ENCODE results near the gene CDK19. TPM values are rescaled to one million over a fixed set of nuclear protein-coding genes. Genes with fewer than 3 reads are reported as not detected.

CDK19 gene
- total RNA-seq, 4 donors from 2014 or later: 10.8 to 13.2 (median 12.1) TPM

- TF ChIP-seq CTCF (IDR thresholded peaks at IDR 0.05): no peak
- no peak for TF ChIP-seq POLR2A (IDR thresholded peaks at IDR 0.05)
- no peak overlapping the region for H3K27ac ChIP-seq
- H3K9me3 ChIP-seq: no peaks in the 10 kb centered on the region
- peaks cover 0 to 15% (median 0%) of the 10 kb centered on the region in 3 donors for H3K36me3 ChIP-seq
- peaks cover 0 to 24% (median 0%) of the 10 kb centered on the region in 3 donors for H3K4me1 ChIP-seq
- no peak overlapping the region for H3K4me3 ChIP-seq
- no peaks in the 10 kb centered on the region for H3K27me3 ChIP-seq
- intact Hi-C loops (cut with DNase I): no loop called here
- WGBS, 2 donors: 77 to 82% methylated on average over 2 of the region's 2 CpGs
- DNase-seq: no peak
Measured at GRCh38 chr6:110658631-110659211, 156.5 kb downstream of the CDK19 start.

- TF ChIP-seq POLR2A (IDR thresholded peaks at IDR 0.05) (no peak), CTCF (IDR thresholded peaks at IDR 0.05) (no peak)
- Histone ChIP-seq H3K27me3 (no peaks in the 10 kb centered on the region), H3K4me3 (no peak overlapping the region), H3K9me3 (no peaks in the 10 kb centered on the region), H3K36me3 (peaks cover 0 to 11% (median 0%) of the 10 kb centered on the region in 3 donors), H3K27ac (peak overlapping the region in 2 of 4 donors; percentile 35 to 47), H3K4me1 (peaks cover 0 to 20% (median 0%) of the 10 kb centered on the region in 3 donors)
- DNase-seq: no peak
- intact Hi-C loops (cut with DNase I): no loop called here
- WGBS, 2 donors: 94 to 95% methylated on average over 3 of the region's 3 CpGs
Measured at GRCh38 chr6:110656492-110656891, 158.8 kb downstream of the CDK19 start.

GRCh38 chr6:110655821-110656220 is 159.4 kb downstream of the CDK19 start:
- H3K9me3 ChIP-seq: no peaks in the 10 kb centered on the region
- DNase-seq: no peak
- no peak overlapping the region for H3K4me3 ChIP-seq
- H3K36me3 ChIP-seq: peaks cover 0 to 8% (median 0%) of the 10 kb centered on the region in 3 donors
- peak overlapping the region in 2 of 4 donors; percentile 21 to 47 for H3K27ac ChIP-seq
- H3K27me3 ChIP-seq: no peaks in the 10 kb centered on the region
- peaks cover 0 to 20% (median 0%) of the 10 kb centered on the region in 3 donors for H3K4me1 ChIP-seq
- no peak for TF ChIP-seq POLR2A (IDR thresholded peaks at IDR 0.05)
- TF ChIP-seq CTCF (IDR thresholded peaks at IDR 0.05): no peak
- intact Hi-C loops (cut with DNase I): no loop called here
- WGBS, 2 donors: 67 to 86% methylated on average over 1 of the region's 1 CpG

- Histone ChIP-seq H3K27me3 (no peaks in the 10 kb centered on the region), H3K36me3 (no peaks in the 10 kb centered on the region), H3K9me3 (no peaks in the 10 kb centered on the region), H3K27ac (no peak overlapping the region), H3K4me1 (peaks cover 0 to 20% (median 0%) of the 10 kb centered on the region in 3 donors), H3K4me3 (no peak overlapping the region)
- intact Hi-C loops (cut with DNase I): no loop called here
- TF ChIP-seq CTCF (IDR thresholded peaks at IDR 0.05) (no peak), POLR2A (IDR thresholded peaks at IDR 0.05) (no peak)
- no peak for DNase-seq
- 88 to 89% methylated on average over 7 of the region's 7 CpGs for WGBS, 2 donors
Measured at GRCh38 chr6:110654096-110654820, 161.0 kb downstream of the CDK19 start.

GRCh38 chr6:110653381-110653780 is 161.9 kb downstream of the CDK19 start:
- no peak overlapping the region for H3K27ac ChIP-seq
- WGBS, 2 donors: 91 to 100% methylated on average over 1 of the region's 1 CpG

More at GRCh38 chr6:110653381-110653780, 161.9 kb downstream of the CDK19 start:
- intact Hi-C loops (cut with DNase I): no loop called here
- H3K36me3 ChIP-seq: no peaks in the 10 kb centered on the region
- no peaks in the 10 kb centered on the region for H3K9me3 ChIP-seq
- H3K27me3 ChIP-seq: no peaks in the 10 kb centered on the region
- TF ChIP-seq POLR2A (IDR thresholded peaks at IDR 0.05) (no peak), CTCF (IDR thresholded peaks at IDR 0.05) (no peak)
- no peak for DNase-seq
- H3K4me1 ChIP-seq: peaks cover 0 to 20% (median 0%) of the 10 kb centered on the region in 3 donors
- no peak overlapping the region for H3K4me3 ChIP-seq
